ENCODE data around the gene SLC6A13.

SLC6A13 gene

GRCh38 chr12:234019-234418 is 28.6 kb downstream of the SLC6A13 start:
- no peak for DNase-seq (ENCODE audit: low spot score)
- Histone ChIP-seq H3K4me3 (no peak overlapping the region), H3K27ac (no peak overlapping the region)
- no peak for TF ChIP-seq CTCF (IDR thresholded peaks at IDR 0.05)

- DNase-seq (ENCODE audit: low spot score), result peak; percentile 35
- no peak overlapping the region for H3K4me3 ChIP-seq
- H3K27ac ChIP-seq, result no peak overlapping the region
- no peak for TF ChIP-seq CTCF (IDR thresholded peaks at IDR 0.05)
Observed at GRCh38 chr12:233615-233968, 29.0 kb downstream of the SLC6A13 start.

GRCh38 chr12:232731-233614 is 29.7 kb downstream of the SLC6A13 start:
- peak; percentile 56 for DNase-seq (ENCODE audit: low spot score)
- Histone ChIP-seq H3K27ac (no peak overlapping the region), H3K4me3 (no peak overlapping the region)
- no peak for TF ChIP-seq CTCF (IDR thresholded peaks at IDR 0.05)

- DNase-seq (ENCODE audit: low spot score), result peak; percentile 64
- Histone ChIP-seq H3K4me3 (no peak overlapping the region), H3K27ac (no peak overlapping the region)
- no peak for TF ChIP-seq CTCF (IDR thresholded peaks at IDR 0.05)
Observed at GRCh38 chr12:230925-231671, 31.5 kb downstream of the SLC6A13 start.

GRCh38 chr12:229441-230191 is 33.0 kb downstream of the SLC6A13 start:
- Histone ChIP-seq H3K4me3 (no peak overlapping the region), H3K27ac (no peak overlapping the region)
- peak; percentile 66 for DNase-seq (ENCODE audit: low spot score)
- TF ChIP-seq CTCF (IDR thresholded peaks at IDR 0.05), result no peak

- no peak for TF ChIP-seq CTCF (IDR thresholded peaks at IDR 0.05)
- Histone ChIP-seq H3K27ac (no peak overlapping the region), H3K4me3 (no peak overlapping the region)
- no peak for DNase-seq (ENCODE audit: low spot score)
Observed at GRCh38 chr12:228846-229200, 33.8 kb downstream of the SLC6A13 start.

Data from coronary artery (tissue), 2 donors.